Gastroesophageal sphincter (tissue), 4 donors: Measurements from ENCODE around the gene YWHAE. TPM values are rescaled to one million over a fixed set of nuclear protein-coding genes. Genes with fewer than 3 reads are reported as not detected.
"Not testable (repeated sequence)": the region's sequence is repeated elsewhere in the genome, so short reads cannot be mapped to it uniquely, and the experiment has no call there.

ENCODE experiments used
- ATAC-seq: fragments of 150-250 bp; one replicate; pipeline ENCODE4 v1.9.1; 2016; ENCODE audit warnings: mild to moderate bottlenecking, moderate library complexity
- H3K27ac ChIP-seq, 4 donors: fragments of 200-600 bp; sonication (generic) in 3 of 4; 1 replicate in 3 of 4; 2 replicates in 1 of 4; pipeline ENCODE4 v1.5.1; 2016 to 2019
- H3K27me3 ChIP-seq: fragments of 200-600 bp; sonication (generic); one replicate; pipeline ENCODE4 v1.5.1; 2019
- H3K36me3 ChIP-seq, 2 donors: fragments of 200-600 bp; sonication (generic); one replicate each; pipeline ENCODE4 v1.5.1; 2019; ENCODE audit warnings: control low read depth in 1 of 2
- H3K4me1 ChIP-seq, 3 donors: fragments of 200-600 bp; sonication (generic); 1 replicate in 2 of 3; 2 replicates in 1 of 3; pipeline ENCODE4 v1.5.1; 2016 to 2019; ENCODE audit warnings: control low read depth in 2 of 3
- H3K4me3 ChIP-seq, 2 donors: fragments of 200-600 bp; sonication (generic); one replicate each; pipeline ENCODE4 v1.5.1; 2019; ENCODE audit warnings: mild to moderate bottlenecking in 1 of 2, moderate library complexity in 1 of 2
- H3K9me3 ChIP-seq, 3 donors: fragments of 200-600 bp; sonication (generic); one replicate each; pipeline ENCODE4 v1.5.1; 2017 to 2019; ENCODE audit warnings: control low read depth in 2 of 3
- EP300 ChIP-seq: sonication (generic); formaldehyde crosslinking; IDR thresholded peaks from one replicate; pipeline ENCODE4 v1.6.1; 2017; ENCODE audit warnings: antibody characterized with exemption, mild to moderate bottlenecking
- POLR2A ChIP-seq, 2 donors: fragments of 450-650 bp; IDR thresholded peaks; one replicate each; pipeline ENCODE4 v1.6.1; 2017; ENCODE audit warnings: antibody characterized with exemption in 2 of 2, mild to moderate bottlenecking in 2 of 2, moderate library complexity in 1 of 2
- POLR2AphosphoS5 ChIP-seq: sonication (generic); formaldehyde crosslinking; IDR thresholded peaks from one replicate; pipeline ENCODE4 v1.6.1; 2017; ENCODE audit warnings: antibody characterized with exemption
- WGBS, 2 donors: methylation state at CpG; one replicate each; pipeline ENCODE4 v1.1.5; 2018; ENCODE audit warnings: low coverage in 1 of 2; 5-methylcytosine and 5-hydroxymethylcytosine counted together
- total RNA-seq, 4 donors: library from RNA; depleted of rRNA; stranded (reverse); fragments of >200 nt; gene quantifications; one replicate each; pipeline ENCODE4 v1.1.0, GENCODE V29; 2016
- TF ChIP-seq, protein P1 (sequence below), 4 experiments: fragments of 200-600 bp in 2 of 4; fragments of 450-650 bp in 2 of 4; sonication (generic) in 1 of 4; IDR thresholded peaks; one replicate each; pipeline ENCODE4 v1.5.1; 2017 to 2019; ENCODE audit warnings: antibody characterized with exemption in 4 of 4, mild to moderate bottlenecking in 2 of 4, moderate library complexity in 2 of 4

The YWHAE gene
- total RNA-seq, 4 donors from 2014 or later: 359 to 456 (median 398) TPM

DNA sequence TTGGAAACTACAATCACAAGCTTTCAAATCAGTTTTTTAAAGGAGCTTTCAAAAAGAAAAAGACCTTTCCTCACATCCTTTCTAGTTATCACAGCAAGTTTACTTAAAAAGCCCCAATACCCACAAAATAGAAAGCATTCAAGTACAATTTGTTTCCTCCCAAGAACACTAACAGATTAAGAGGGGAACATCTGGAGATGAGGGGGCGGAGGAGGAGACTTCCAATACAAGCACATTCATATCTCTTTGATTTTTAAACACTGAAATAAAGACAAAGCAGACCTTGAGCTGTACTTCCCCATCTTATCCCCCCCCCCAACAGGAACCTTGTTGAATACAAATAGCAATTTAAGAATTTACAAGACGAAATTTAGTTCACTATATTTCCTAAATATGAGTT is 2.0 kb downstream of the YWHAE start:
- ATAC-seq: no peak
- Histone ChIP-seq H3K27ac (peak overlapping the region in 3 of 4 donors; percentile 53 to 100 (median 97)), H3K4me3 (peak overlapping the region; percentile 80 to 83), H3K36me3 (no peaks in the 10 kb centered on the region), H3K27me3 (no peaks in the 10 kb centered on the region), H3K9me3 (no peaks in the 10 kb centered on the region), H3K4me1 (peaks cover 3 to 66% (median 29%) of the 10 kb centered on the region in 3 donors)
- 11% methylated on average over 2 of the region's 2 CpGs for WGBS, 2 donors
- TF ChIP-seq POLR2A (IDR thresholded peaks at IDR 0.05) (no peak), POLR2AphosphoS5 (no peak), EP300 (no peak)
- TF ChIP-seq, protein P1, sequence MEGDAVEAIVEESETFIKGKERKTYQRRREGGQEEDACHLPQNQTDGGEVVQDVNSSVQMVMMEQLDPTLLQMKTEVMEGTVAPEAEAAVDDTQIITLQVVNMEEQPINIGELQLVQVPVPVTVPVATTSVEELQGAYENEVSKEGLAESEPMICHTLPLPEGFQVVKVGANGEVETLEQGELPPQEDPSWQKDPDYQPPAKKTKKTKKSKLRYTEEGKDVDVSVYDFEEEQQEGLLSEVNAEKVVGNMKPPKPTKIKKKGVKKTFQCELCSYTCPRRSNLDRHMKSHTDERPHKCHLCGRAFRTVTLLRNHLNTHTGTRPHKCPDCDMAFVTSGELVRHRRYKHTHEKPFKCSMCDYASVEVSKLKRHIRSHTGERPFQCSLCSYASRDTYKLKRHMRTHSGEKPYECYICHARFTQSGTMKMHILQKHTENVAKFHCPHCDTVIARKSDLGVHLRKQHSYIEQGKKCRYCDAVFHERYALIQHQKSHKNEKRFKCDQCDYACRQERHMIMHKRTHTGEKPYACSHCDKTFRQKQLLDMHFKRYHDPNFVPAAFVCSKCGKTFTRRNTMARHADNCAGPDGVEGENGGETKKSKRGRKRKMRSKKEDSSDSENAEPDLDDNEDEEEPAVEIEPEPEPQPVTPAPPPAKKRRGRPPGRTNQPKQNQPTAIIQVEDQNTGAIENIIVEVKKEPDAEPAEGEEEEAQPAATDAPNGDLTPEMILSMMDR (IDR thresholded peaks at IDR 0.05): no peak

DNA sequence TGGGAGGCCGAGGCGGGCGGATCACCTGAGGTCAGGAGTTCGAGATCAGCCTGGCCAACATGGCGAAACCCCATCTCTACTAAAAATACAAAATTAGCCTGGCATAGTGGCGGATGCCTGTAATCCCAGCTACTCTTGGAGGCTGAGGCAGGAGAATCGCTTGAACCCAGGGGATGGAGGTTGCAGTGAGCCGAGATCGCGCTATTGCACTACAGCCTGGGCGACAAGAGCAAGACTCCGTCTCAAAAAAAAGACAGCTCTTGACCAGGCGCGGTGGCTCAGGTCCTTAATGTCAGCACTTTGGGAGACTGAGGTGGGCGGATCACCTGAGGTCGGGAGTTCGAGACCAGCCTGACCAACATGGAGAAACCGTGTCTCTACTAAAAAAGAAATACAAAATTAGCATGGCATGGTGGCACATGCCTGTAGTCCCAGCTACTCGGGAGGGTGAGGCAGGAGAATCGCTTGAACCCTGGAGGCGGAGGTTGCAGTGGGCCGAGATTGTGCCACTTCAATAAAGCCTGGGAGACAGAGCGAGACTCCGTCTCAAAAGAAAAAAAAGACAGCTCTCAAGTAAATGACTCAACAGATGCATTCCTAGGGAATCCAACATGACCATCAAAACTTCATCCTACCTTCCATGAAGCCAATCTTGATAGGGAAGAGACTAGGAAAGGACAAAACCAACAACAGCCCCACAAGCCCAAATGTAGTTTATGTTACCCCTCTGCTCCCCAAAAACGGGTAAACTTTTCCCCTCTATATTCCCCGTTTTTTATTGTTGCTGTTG is 4.0 kb downstream of the YWHAE start:
- ATAC-seq, H3K27me3 ChIP-seq, H3K4me3 ChIP-seq, H3K9me3 ChIP-seq, H3K36me3 ChIP-seq: not testable (repeated sequence)
- Histone ChIP-seq H3K4me1 (peaks cover 8 to 85% (median 40%) of the 10 kb centered on the region in 3 donors), H3K27ac (peak overlapping the region in 3 of 4 donors; percentile 24 to 100 (median 97))
- 76 to 80% methylated on average over 15 to 18 of the region's 26 CpGs for WGBS, 2 donors

GRCh38 chr17:1391577-1391976 is 8.4 kb downstream of the YWHAE start:
- no peak overlapping the region for H3K4me3 ChIP-seq
- no peak for ATAC-seq

GRCh38 chr17:1390432-1391367 is 9.3 kb downstream of the YWHAE start:
- no peak for ATAC-seq
- H3K27ac ChIP-seq: peak overlapping the region; percentile 48 to 77 (median 56)
- H3K27me3 ChIP-seq: no peaks in the 10 kb centered on the region
- TF ChIP-seq, protein P1 (IDR thresholded peaks at IDR 0.05): no peak
- peak; percentile 29 for TF ChIP-seq POLR2AphosphoS5
- WGBS, 2 donors: 7 to 9% methylated on average over 6 of the region's 6 CpGs
- H3K36me3 ChIP-seq: no peaks in the 10 kb centered on the region
- H3K4me1 ChIP-seq: peaks cover 17 to 100% (median 64%) of the 10 kb centered on the region in 3 donors
- no peaks in the 10 kb centered on the region for H3K9me3 ChIP-seq
- no peak overlapping the region for H3K4me3 ChIP-seq

More at GRCh38 chr17:1391577-1391976, 8.4 kb downstream of the YWHAE start:
- peaks cover 16 to 100% (median 58%) of the 10 kb centered on the region in 3 donors for H3K4me1 ChIP-seq
- no peaks in the 10 kb centered on the region for H3K36me3 ChIP-seq
- H3K27ac ChIP-seq: peak overlapping the region; percentile 48 to 77 (median 56)
- TF ChIP-seq EP300 (no peak), POLR2A (IDR thresholded peaks at IDR 0.05) (no peak), POLR2AphosphoS5 (no peak)
- TF ChIP-seq, protein P1 (IDR thresholded peaks at IDR 0.05): no peak
- H3K9me3 ChIP-seq: no peaks in the 10 kb centered on the region
- WGBS, 2 donors: 62 to 83% methylated on average over 3 to 8 of the region's 9 CpGs
- H3K27me3 ChIP-seq: no peaks in the 10 kb centered on the region

DNA sequence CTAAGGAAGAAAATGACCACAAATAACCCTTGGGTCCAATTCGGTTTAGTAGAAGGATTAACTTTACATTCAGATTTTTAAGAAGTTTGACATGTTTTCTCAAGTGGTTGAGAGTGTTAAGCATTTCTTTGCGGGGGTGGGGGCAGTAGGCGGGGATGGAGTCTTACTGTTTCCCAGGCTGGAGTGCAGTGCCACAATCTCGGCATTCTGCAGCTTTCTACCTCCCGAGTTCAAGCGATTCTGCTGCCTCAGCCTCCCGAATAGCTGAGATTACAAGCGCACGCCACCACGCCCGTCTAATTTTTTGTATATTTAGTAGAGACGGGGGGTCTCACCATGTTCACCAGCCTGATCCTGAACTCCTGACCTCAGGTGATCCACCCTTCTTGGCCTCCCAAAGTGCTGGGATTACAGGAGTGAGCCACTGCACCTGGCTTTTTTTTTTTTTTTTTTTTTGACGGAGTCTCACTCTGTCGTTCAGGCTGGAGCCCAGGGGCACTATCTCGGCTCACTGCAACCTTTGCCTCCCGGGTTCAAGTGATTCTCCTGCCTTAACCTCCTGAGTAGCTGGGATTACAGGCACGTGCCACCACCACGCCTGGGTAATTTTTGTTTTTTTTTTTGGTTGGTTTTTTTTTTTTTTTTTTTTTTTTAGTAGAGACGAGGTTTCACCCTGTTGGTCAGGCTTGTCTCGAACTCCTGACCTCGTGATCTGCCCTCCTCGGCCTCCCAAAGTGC is 12.4 kb downstream of the YWHAE start:
- not testable (repeated sequence) for ATAC-seq, H3K4me3 ChIP-seq, H3K36me3 ChIP-seq, H3K9me3 ChIP-seq, H3K27me3 ChIP-seq
- peaks cover 23 to 100% (median 68%) of the 10 kb centered on the region in 3 donors for H3K4me1 ChIP-seq
- peak overlapping the region in 3 of 4 donors; percentile 12 to 77 (median 27) for H3K27ac ChIP-seq
- WGBS, 2 donors: 47 to 50% methylated on average over 8 to 14 of the region's 22 CpGs

- H3K4me3 ChIP-seq, H3K9me3 ChIP-seq, ATAC-seq, H3K36me3 ChIP-seq, H3K27me3 ChIP-seq: not testable (repeated sequence)
- Histone ChIP-seq H3K27ac (peak overlapping the region in 2 of 4 donors; percentile 25 to 77), H3K4me1 (peaks cover 24 to 100% (median 65%) of the 10 kb centered on the region in 3 donors)
- WGBS, 2 donors: 40 to 74% methylated on average over 2 to 8 of the region's 8 CpGs
These were observed 13.3 kb downstream of the YWHAE start for GRCh38 chr17:1386675-1387190.
